GM21737 (cell line): ENCODE data around the gene DDHD1.

Experiments
- ATAC-seq: cut with Tn5 transposase; IDR thresholded peaks from one replicate; pipeline ENCODE4 v1.9.1; 2021; ENCODE audit warnings: mild to moderate bottlenecking, moderate library complexity; ENCODE audit not compliant: unreplicated experiment

Gene DDHD1

DNA sequence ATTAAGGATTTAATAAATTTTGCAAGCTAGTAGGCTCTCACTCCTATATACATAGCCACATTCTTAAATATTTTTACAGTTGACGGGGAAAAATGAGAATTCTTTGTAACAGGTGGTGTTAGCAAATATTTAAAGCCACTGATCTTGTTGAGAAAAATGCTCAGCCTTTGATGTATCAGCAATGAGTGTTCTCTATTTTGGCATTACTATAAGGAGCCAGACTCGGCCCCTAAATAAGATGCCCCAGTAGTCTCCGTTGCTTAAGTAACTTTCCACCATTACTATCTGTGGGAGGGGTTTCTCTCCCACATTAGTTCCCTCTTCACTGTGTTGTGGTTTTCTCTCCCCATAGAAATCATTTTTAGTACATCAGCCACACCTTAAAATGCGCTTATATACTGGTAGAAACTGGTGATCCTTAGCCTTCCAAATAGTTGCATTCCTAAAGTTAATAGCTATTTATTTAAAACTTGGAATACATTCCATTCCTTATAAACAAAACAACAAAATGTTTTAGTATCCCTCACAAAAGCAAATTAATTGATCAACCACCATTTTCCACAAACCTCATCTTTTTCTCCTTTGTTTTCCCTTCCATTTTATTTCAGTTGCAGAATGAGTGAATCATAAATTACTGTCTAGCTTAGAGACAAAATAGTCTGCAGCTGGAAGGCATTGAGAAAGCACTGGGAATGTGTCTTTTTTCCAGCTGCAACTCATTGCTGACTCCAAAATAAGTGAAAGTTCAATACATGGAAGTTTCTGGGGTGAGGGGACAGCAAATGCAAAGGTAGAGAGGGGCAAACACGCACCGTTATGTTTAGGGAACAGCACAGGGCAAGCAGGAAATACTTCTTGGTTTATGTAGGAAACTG lies 117.5 kb downstream of the DDHD1 start:
- ATAC-seq = no peak

DNA sequence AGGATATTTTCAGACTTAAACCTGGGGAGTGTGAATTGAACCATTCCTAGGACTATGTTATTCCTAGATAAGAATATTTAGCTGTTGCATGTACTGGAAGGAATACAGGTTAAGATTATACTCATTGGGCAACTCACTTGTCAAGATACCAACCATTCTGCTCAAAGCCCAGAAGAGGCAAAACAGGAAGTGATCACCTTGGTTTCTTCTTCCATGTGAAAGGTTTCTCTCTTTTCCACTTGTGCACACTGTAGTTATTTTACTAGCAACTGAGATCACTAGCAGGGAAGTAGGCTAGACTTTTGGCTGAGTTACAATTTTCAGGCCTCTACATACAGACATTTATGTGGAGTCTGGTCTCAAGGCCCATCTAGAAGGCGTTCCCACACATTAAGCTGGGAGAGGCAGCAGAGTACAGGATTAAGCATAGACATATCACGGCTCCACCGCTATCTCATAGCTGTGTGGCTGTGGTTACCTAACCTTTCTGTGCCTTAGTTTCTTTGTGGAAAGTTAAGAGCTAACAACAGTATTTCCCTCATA lies 118.4 kb downstream of the DDHD1 start:
- no peak for ATAC-seq

DNA sequence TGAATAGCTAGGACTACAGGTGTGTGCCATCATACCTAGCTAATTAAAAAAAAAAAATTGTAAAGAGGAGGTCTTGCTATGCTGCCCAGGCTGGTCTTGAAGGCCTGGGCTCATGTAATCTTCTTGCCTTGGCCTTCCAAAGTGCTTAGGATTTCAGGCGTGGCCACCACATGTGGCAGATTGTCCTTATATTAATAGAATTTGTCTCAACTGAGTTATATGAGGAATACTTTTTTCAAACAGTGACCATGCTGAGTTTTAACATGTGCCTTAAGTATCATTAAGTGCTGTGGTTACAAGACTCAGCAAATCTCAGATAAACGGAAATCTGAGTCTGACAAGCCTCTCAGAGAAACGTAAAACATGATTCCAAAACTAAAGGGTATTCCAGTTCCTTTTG lies 119.1 kb downstream of the DDHD1 start:
- no peak for ATAC-seq

DNA sequence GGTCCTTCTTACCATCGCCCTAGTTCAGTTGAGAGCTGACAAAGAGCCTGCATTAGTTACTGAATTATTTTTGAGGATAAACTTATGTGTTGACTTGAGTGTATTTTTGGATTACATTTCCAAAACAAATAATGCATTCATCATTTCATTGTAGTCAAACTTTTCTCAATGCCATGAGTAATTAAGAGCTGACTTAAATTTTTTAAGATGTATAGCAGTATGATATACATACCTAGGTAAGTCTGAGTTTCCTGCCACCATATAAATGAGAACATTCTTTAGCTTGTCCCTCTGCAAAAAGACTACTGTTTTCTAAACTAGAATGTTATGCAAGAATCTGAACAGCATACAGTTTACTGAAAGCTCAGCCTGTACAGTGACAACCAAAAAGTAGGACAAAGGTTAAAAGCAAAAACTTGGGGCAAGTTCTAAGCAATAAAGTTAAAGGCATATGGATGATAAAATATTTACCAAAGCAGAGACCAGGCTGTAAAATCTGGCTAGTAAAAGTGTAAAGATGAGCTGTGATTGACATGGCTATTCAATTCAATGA lies 120.2 kb downstream of the DDHD1 start:
- no peak for ATAC-seq

DNA sequence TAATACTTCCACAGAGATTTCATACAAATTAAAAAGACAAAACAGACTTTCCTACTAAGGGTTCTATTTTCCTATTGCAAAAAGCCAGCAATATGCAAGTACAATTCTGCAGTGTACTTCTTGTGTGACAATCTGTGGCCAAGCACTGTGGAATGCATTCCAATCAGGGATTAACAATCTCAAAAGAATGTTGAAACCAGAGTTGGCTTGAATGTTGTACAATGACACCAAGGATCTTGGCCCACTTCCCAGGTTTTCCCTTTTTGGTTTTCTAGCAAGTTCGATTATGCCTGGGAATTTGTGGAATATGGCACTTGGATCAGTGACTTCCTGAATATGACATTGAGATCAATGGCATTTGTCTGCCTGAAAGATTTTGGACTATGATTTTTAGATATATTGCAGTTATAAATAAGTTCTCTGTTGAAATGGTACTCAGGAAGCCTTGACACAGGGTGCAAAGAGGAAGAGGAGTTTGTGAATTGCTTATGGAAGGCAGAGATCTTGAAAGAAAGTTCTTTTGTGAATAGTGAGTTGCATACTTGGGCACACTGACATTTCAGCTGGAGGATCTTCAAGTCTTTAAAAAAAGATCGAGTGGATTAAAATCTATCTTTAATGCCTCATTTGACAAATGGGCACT lies 120.8 kb downstream of the DDHD1 start:
- ATAC-seq = no peak

DNA sequence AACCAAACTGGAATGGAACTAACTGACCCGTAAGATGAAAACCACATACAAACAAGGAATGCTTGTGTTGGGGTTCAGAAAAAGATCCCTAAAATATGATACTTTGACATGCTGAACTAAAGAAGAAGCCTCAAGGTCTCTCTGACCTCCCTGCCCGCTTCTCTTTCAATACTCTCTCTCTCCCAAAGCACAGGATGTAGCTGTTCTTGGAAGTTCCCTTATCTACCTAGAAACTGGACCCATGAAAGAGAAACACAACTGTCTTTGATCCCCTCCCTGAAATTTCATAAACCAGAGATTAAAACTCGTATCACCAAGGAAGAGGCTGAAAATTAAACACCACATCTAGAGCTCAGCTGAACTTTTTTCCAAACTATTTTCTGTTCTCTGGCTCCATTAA lies 125.6 kb downstream of the DDHD1 start:
- ATAC-seq = no peak

DNA sequence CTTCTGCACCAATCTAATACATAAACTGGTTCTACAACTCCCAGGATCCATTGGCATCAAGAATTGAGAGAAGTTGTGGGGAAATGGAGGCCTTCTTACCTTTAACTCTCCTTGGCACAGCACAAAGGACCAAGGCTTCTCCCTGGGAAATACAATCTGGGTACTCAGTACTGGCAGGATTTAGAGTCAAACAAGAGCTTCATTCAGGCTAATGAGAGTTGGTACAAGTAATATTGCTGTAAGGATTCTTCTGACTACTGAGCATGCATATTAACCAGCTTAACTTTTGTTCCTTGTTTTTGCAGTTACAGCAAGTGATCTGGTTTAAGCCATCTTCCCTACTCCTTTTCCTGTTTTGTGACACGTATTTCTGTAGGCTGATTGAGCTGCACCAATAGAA lies 126.1 kb downstream of the DDHD1 start:
- ATAC-seq = no peak

DNA sequence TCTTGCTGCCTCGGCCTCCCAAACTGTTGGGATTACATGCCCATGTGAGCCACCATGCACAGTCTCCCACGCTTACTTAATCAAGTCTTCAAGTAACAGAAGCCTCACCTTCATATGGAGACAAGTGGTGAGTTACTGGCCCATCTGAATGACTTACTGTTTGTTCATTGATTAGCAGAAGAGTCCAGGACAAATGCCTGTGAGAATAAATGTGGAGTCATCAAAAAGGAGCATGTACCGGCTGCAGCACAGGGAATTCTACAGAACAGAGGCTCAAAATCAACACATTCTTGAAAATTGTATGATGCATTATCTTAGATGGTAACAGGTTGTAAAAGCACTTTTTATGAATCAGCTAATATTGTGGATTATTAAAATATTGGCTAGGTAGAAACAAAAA lies 129.8 kb downstream of the DDHD1 start:
- no peak for ATAC-seq

DNA sequence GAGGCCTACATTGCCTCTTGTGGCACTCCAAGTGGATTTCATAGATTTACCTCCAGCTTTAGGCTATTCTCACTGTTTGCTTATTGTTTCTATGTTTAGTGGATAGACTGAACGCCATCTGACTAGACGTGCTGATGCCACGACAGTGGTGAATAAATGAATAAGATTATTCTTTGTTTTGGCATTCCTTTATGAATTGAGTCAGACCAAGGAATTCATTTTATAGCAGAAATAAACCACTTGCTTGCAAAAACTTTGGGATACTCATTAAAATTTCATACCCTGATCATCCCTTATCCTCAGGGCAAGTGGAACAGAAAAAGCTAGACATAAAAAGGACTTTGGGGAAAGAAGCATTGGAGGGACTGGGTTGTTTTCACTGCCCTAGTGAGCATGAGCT lies 130.5 kb downstream of the DDHD1 start:
- no peak for ATAC-seq

DNA sequence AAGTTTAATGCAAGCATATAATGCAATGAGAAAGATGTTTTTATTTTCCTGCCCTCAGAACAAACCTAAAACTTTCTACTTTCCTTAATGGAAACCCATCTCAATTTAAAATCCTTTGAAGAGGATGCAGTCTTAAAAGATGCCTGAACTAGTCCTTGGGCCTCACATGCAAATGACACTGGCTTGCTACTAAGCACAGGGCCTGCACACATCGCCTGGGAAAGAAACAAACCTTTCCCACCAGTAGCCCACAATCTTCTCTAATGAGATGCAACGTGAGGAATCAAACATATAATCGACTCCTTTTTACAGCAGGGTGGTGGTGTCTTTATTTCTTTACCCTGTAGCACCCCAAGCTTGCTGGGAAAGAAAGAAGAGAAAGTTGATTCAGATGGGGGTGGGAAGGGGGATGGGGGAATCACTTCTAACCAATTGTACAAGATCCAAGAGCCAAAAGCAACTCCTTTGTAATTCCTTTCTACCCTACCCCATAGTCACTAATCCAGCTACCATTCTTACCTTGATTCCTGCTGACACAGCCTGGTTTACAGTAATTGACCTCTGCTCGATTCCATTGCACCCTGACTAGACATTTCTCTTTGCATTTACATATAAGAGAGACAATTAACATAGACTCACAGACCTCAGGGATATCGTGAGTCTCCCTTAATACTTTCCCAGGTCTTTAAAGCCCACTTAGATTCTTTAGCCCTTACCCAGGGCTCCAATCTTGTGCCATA lies 132.8 kb downstream of the DDHD1 start:
- ATAC-seq = no peak

DNA sequence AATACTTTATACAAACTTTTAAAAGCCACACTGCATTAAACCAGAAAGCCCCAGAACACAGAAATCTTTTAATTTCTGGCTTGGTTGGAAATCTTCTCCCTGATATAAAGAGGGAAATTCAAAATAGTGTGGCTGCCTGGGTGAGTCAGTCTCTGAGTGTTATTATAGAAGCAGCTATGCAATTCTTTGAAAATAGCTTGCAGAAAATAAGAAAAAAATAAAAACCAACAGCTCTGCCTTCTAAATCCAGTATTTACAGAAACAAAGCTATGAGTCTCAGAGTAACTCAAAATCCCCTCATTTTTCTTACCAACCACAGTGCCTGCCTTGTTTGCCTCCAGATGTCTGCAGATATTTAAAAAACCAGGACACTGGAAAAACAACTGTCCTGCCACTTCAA lies 133.7 kb downstream of the DDHD1 start:
- ATAC-seq = no peak

DNA sequence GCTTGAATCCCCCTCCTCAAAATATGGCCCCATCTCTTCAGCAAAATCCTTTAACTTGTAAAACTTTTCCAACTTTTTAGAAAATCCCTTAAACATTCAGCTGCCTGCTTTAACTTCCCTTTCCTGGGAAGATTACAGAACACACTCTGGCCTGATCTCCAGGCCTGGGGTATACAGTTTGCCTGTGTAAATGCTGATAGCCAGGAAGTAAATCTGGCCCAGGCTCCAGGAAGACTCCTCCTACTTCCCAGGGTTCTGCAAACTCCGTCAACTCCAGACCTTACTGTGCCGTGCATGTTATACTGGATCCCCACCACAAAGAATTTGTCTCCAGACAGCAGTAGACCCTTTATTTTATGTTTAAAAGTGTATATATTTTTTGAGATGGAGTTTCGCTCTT lies 135.3 kb downstream of the DDHD1 start:
- no peak for ATAC-seq

DNA sequence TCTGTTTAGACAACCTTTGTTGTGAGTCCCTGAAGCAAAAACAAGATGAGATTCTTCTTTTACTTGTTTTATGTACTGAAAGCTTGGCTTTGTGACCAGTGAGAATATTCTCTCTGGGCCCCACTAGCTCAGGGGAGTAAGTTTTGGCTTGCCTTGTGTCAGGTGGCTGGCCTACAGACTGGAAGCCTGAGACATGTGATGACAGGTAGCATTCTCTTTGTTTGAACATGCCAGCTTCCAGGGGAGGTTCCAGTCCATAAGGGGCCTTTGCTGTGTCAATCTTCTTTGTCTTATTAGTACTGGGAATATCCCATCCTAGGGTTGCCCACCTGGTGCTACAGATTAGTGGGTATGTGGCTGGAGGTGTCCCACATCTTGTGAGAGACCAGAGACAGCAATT lies 136.2 kb downstream of the DDHD1 start:
- no peak for ATAC-seq

DNA sequence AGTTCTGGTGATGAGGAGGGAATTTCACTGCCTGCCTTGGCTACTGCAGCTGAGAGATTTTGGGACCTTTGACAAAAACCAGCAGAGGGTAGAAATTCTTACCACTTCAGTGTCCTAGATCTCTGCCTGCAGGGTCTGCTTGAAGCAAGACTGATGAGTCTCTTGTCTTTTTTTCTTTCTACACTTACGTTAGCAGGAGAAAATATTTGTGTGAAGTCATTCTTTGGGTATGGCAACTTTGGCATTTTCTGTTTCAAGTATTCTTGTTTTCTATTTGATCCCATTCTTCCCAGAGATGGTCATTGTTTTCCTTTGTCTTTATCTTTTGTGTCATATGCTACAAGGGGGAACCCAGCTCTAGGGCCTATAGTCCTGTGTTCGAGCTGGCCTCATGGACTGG lies 136.6 kb downstream of the DDHD1 start:
- no peak for ATAC-seq

DNA sequence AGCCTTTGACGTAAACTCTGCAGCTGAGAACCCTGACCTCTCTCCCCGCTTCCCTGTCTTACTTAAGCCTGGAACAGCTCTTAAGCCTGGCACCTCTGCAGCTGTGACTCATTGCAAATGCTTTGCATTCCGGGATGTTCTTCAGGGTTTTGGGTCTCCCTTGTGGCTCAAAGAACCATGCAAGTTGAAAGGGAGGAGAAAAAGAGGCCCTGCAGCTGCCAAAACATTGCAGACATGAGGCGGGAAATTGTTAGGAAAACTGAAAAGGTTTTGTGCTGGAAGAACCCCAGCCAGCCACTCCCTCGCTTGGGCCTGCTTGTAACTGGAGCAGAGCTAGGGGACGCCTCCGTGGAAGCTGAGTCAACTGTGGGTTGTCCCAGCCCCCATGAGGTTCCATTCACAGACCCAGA lies 142.1 kb downstream of the DDHD1 start:
- no peak for ATAC-seq

DNA sequence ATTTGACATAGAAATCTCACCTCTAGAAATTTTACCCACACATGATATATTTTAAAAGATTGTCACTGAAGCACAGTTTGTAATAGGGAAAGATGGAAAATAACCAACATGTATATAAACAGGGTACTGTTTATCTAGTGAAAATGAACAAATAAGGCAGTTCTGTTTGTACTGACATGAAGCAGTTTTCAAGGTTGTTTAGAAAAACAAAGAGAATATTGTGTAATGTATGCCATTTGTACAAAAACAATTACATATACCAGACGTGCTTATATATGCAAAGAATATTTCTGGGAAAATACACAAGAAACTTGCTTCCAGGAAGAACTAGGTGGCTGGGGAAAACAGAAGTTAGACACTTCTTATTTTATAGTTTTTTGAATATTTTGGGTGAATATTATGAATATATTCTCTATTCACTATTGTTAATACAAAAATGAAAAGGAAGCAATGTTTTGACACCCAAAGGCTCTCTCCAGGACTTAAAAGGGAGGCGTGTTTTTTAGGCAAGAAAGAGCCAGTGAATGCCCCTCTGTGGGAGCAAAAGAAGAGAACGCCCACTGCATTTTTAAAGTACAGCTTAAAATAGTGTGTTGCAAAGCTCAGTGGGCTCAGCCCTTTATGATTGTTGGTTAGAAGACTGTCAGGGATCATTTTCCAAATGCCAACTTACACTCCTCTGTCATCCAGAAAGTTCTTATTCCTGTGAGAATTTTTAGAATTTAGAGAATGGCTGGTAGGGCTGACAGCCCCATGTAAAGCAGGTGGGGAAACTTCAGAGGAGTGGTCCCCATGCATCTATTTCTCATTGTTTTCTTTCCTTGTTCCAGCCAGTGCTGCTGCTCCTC lies 142.7 kb downstream of the DDHD1 start:
- ATAC-seq = no peak

DNA sequence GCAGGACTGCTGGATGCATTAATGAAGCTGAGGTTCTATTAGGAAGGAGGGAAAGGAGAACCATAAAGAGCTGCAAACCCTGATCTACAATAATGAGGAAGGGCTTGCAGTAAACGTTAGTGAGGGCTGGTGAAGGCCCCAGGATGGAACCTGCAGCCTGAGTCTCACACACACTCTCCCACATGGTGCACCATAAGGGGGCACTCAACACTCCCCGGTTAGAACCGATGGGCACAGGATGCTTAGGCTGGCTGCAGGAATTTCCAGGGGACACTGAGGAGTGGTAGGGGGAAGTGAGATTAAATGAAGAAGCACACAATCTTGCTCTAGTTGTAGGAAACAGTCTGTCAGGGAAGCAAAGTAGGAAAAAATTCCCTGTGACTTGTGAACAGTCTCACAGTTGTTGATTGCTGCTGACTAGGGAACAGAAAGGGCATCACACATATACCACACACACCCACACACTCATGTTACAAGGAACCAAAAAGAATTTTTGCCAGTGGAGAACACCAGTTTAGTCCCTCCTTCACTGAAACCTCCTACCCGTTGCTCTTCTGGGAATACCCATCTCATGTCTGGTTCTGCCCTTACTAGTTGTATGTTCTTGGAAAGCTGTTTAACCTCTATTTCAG lies 146.1 kb downstream of the DDHD1 start:
- ATAC-seq = no peak

DNA sequence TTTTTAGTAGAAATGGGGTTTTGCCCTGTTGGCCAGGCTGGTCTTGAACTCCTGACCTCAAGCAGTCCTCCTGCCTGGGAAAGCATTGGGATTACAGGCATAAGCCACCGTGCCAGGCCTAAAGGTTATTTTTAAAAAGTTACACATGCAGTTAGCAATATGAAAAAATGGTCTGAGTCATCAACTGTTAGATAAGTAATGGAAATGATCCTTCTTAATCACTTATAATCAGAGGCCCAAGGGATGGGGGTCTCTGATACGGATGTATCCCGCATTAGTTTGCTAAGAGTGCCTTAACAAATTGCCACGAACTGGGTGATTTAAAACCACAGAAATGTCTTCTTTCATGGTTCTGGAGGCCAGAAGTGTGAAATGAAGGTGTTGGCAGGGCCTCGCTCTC lies 148.1 kb downstream of the DDHD1 start:
- ATAC-seq = no peak

DNA sequence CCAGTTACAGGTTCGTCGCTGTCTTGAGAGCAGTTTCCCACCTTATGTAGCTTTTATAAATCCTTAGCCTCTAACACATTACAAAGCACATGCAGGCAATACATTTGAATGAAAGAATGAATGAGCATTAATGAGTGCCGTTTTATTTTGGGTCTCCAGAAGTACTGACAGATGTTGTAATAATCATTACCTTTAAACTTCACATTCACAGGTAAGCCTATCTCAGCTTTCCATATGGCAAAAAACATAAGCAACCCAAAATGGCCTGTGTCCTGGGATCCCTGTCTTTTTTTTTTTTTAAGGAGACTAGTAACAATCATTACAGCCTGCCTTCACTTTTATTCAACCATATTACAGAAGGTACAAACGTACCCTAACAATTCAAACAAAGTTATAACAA lies 149.3 kb downstream of the DDHD1 start:
- ATAC-seq = no peak

DNA sequence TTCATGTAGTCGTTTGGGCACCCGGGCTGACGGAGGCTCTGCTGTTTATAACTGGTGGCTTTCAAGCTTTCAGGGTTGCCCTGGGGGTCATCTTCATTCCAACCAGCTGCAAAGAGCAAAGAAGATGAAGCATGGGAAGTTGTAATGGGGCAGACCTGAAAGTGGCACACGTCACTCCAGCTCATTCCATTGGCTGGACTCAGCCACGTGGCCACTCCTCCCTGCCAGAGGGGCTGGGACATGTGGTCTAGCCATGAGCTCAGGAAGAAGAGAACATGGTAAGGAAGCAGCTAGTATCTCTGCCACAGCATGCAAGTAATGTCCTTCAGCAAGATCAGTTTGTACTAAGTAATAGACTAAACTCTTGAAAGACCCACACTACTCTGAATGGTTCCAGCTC lies 150.5 kb downstream of the DDHD1 start:
- no peak for ATAC-seq
